B cell (primary cell): Measurements from ENCODE around the gene H3-3A. TPM values are rescaled to one million over a fixed set of nuclear protein-coding genes. Genes with fewer than 3 reads are reported as not detected.
A peak's percentile ranks its signal among the peaks of the same experiment; 100 is the strongest.

Experiments
- ATAC-seq: fragments of 200-7000 bp; cut with Tn5 transposase; one replicate; pipeline ENCODE4 v1.10.0; 2021; ENCODE audit warnings: low read depth, mild to moderate bottlenecking, moderate number of reproducible peaks, moderate library complexity
- CTCF ChIA-PET: fragments of 350-600 bp; sonication (Branson Sonifier 250); formaldehyde crosslinking; loops from one replicate; lab custom pipeline; 2021; ENCODE audit warnings: antibody characterized with exemption, inconsistent platforms; lab: Charles Lee
- POLR2A ChIA-PET: fragments of 350-600 bp; sonication (Branson Sonifier 250); formaldehyde crosslinking; loops from one replicate; lab custom pipeline; 2021; ENCODE audit warnings: antibody characterized with exemption; lab: Charles Lee
- DNase-seq: peaks from one replicate; pipeline ENCODE4 v3.0.0; 2013
- H2AFZ ChIP-seq: 2 replicates; pipeline ENCODE4 v1.6.1; 2012; ENCODE audit warnings: mild to moderate bottlenecking, low read depth, low read length; ENCODE audit not compliant: insufficient read depth, poor library complexity, severe bottlenecking
- H3K27ac ChIP-seq, 2 donors: 1 replicate in 1 of 2; 2 replicates in 1 of 2; pipeline ENCODE4 v1.5.1; 2012 to 2013; ENCODE audit warnings: low read length in 2 of 2, mild to moderate bottlenecking in 2 of 2, moderate library complexity in 1 of 2
- H3K27me3 ChIP-seq, 4 experiments: fragments of 200-600 bp in 1 of 4; sonication (generic) in 1 of 4; replicated peaks in 1 of 4; 1 replicate in 2 of 4; 2 replicates in 2 of 4; pipeline versions ENCODE4 v1.6.1 to v1.7.0; 2013 to 2016; ENCODE audit warnings: low read length in 3 of 4, mild to moderate bottlenecking in 2 of 4, mixed read lengths in 1 of 4, moderate library complexity in 1 of 4; ENCODE audit not compliant: insufficient read depth in 4 of 4, control insufficient read depth in 3 of 4; ENCODE audit errors: control extremely low read depth in 1 of 4
- H3K36me3 ChIP-seq, 2 experiments: replicated peaks in 1 of 2; 1 replicate in 1 of 2; 2 replicates in 1 of 2; pipeline versions ENCODE4 v1.6.1 to v1.7.1; 2013; ENCODE audit warnings: low read length in 1 of 2; ENCODE audit not compliant: insufficient read depth in 2 of 2, control insufficient read depth in 1 of 2; ENCODE audit errors: control extremely low read depth in 1 of 2, extremely low read depth in 1 of 2
- H3K4me1 ChIP-seq, 2 donors: fragments of 200-600 bp in 1 of 2; sonication (generic) in 1 of 2; 1 replicate in 1 of 2; 2 replicates in 1 of 2; pipeline versions ENCODE4 v1.5.1 to v1.6.1; 2013 to 2017; ENCODE audit warnings: low read length in 2 of 2; ENCODE audit not compliant: control insufficient read depth in 2 of 2, insufficient read depth in 2 of 2
- H3K4me2 ChIP-seq: replicated peaks from 2 replicates; pipeline ENCODE3; 2012; ENCODE audit warnings: mild to moderate bottlenecking, low read depth, low read length; ENCODE audit not compliant: poor library complexity, severe bottlenecking
- H3K4me3 ChIP-seq, 5 experiments: fragments of 200-600 bp in 1 of 5; sonication (generic) in 1 of 5; 1 replicate in 3 of 5; 2 replicates in 2 of 5; pipeline versions ENCODE4 v1.5.1 to v1.7.0; 2011 to 2016; ENCODE audit warnings: low read length in 4 of 5, mild to moderate bottlenecking in 4 of 5, low read depth in 2 of 5, control low read depth in 1 of 5, moderate library complexity in 1 of 5; ENCODE audit not compliant: insufficient read depth in 1 of 5; ENCODE audit errors: control extremely low read depth in 1 of 5, extremely low read depth in 1 of 5
- H3K79me2 ChIP-seq: fragments of 200-600 bp; sonication (generic); one replicate; pipeline ENCODE4 v1.6.0; 2016; ENCODE audit warnings: low read length; ENCODE audit not compliant: control insufficient read depth, insufficient read depth
- H3K9ac ChIP-seq: fragments of 200-600 bp; sonication (generic); 2 replicates; pipeline ENCODE4 v1.6.1; 2017; ENCODE audit warnings: mild to moderate bottlenecking, low read length, moderate library complexity
- H3K9me3 ChIP-seq, 3 donors: one replicate each; pipeline versions ENCODE4 v1.6.1 to v1.7.1; 2013; ENCODE audit warnings: low read length in 2 of 3; ENCODE audit not compliant: control insufficient read depth in 2 of 3, insufficient read depth in 1 of 3; ENCODE audit errors: control extremely low read depth in 1 of 3
- H4K20me1 ChIP-seq: 2 replicates; pipeline ENCODE4 v1.6.0; 2012; ENCODE audit warnings: mild to moderate bottlenecking, low read length; ENCODE audit not compliant: insufficient read depth, control insufficient read depth, poor library complexity, severe bottlenecking
- H3K27ac Mint-ChIP-seq: one replicate; pipeline ENCODE4 v1.8.0; 2021; ENCODE audit warnings: mixed read lengths
- H3K27me3 Mint-ChIP-seq: one replicate; pipeline ENCODE4 v1.8.0; 2021; ENCODE audit warnings: mixed read lengths
- H3K4me1 Mint-ChIP-seq: one replicate; pipeline ENCODE4 v1.8.0; 2021; ENCODE audit warnings: mixed read lengths
- H3K4me3 Mint-ChIP-seq: one replicate; pipeline ENCODE4 v1.8.0; 2021; ENCODE audit warnings: mixed read lengths
- H3K9me3 Mint-ChIP-seq: one replicate; pipeline ENCODE4 v1.8.0; 2022; ENCODE audit warnings: mixed read lengths; ENCODE audit not compliant: insufficient read depth
- CTCF ChIP-seq: fragments of 200-600 bp; IDR thresholded peaks from one replicate; pipeline ENCODE4 v1.8.0; 2022; ENCODE audit warnings: antibody characterized with exemption, mild to moderate bottlenecking
- EZH2 ChIP-seq: IDR thresholded peaks from 2 replicates; pipeline ENCODE4 v1.6.1; 2012; ENCODE audit warnings: borderline replicate concordance, low read depth, mild to moderate bottlenecking, moderate library complexity, low read length; ENCODE audit not compliant: insufficient read depth, poor library complexity, severe bottlenecking
- WGBS: methylation state at CpG from one replicate; pipeline ENCODE4 v1.1.5; 2013; ENCODE audit warnings: missing lambda C conversion rate; ENCODE audit not compliant: insufficient coverage; 5-methylcytosine and 5-hydroxymethylcytosine counted together
- intact Hi-C: fragments of 100-400 bp; cut with micrococcal nuclease; formaldehyde crosslinking; loops from one replicate; pipeline ENCODE4 v1.10.0; 2022
- polyA plus RNA-seq: library from polyadenylated mRNA; depleted of rRNA; stranded (reverse); fragments of >200 nt; gene quantifications from 2 replicates; pipeline ENCODE4 v1.2.3, GENCODE V29; 2012
- total RNA-seq, 2 donors: library from RNA; stranded (reverse); fragments of 120-200 nt in 1 of 2; gene quantifications; 1 replicate in 1 of 2; 2 replicates in 1 of 2; pipeline versions ENCODE4 v1.2.3 to v1.2.4, GENCODE V29; 2013 to 2022

Gene H3-3A
- total and polyA plus RNA-seq, 2 donors (not counting 1 experiment from before 2014, with no cell fraction given), result 349 to 561 TPM

DNA sequence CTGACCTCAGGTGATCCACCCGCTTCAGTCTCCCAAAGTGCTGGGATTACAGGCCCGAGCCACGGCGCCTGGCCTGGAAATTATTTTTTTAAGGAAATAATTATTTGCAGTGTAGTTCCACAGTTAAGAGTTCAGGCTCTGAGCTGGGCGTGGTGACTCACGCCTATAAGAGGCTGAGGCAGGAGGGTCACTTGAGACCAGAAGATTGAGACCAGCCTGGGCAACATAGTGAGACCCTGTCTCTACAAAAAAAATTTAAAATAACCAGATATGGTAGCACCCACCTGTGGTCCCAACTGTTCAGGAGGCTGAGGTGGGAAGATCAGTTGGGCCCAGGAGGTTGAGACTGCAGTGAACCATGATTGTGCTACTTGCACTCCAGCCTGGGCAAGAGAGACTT is 13.9 kb downstream of the H3-3A start:
- Histone ChIP-seq H3K27ac (peak overlapping the region in 1 of 2 donors; percentile 23), H4K20me1 (peaks cover 17% of the 10 kb centered on the region), H3K27me3 (no peaks in the 10 kb centered on the region), H3K9ac (no peak overlapping the region), H3K4me2 (no peak overlapping the region), H2AFZ (no peak overlapping the region), H3K4me3 (no peak overlapping the region), H3K79me2 (peaks cover 5% of the 10 kb centered on the region), H3K36me3 (peaks cover 7 to 28% of the 10 kb centered on the region in 2 experiments), H3K9me3 (no peaks in the 10 kb centered on the region), H3K4me1 (no peaks in the 10 kb centered on the region)
- CTCF ChIA-PET, result interaction anchor here (1.3 to 5.4 kb wide), 3 partner anchors 11 to 89 kb away, joined by 3 to 33 read pairs (median 17); no protein-coding TSS in a partner anchor
- POLR2A ChIA-PET, result no interaction called here
- ATAC-seq, result no peak
- TF ChIP-seq EZH2 (no peak), CTCF (no peak)
- Mint-ChIP-seq H3K27ac (peak overlapping the region; percentile 41), H3K9me3 (no peaks in the 10 kb centered on the region), H3K4me3 (no peak overlapping the region), H3K27me3 (no peaks in the 10 kb centered on the region), H3K4me1 (peaks cover 4% of the 10 kb centered on the region)
- 95% methylated on average over 6 of the region's 6 CpGs for WGBS
- DNase-seq, result no peak
- intact Hi-C loops, result no loop called here

DNA sequence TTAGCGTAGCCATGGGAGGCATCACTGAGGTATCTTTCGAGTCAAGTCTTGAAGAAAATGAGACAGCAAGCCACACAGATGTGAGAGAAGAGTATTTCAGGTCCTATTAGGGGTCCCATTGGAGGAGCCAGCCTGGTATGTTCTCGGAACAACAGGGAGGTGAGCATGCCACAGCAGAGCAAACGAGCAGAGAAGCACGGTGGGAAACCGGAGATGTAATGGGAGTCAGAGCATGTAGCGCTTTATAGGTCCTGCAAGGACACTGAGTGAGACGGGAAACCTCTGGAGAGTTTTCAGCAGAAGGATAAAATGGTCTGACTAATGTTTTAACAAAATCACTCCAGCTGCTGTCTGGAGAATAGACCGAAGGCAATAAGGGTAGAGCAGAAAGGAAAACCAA is 15.9 kb downstream of the H3-3A start:
- no peak overlapping the region for H3K4me3 Mint-ChIP-seq
- ChIA-PET CTCF (interaction anchor here (1.8 to 4.6 kb wide), 3 partner anchors 11 to 46 kb away, joined by 6 to 24 read pairs (median 17); no protein-coding TSS in a partner anchor), POLR2A (no interaction called here)
- Histone ChIP-seq H3K4me1 (peaks cover 6 to 7% of the 10 kb centered on the region in 2 donors), H3K9ac (no peak overlapping the region), H3K36me3 (peaks cover under 1 to 11% of the 10 kb centered on the region in 2 experiments), H3K4me3 (no peak overlapping the region), H3K9me3 (no peaks in the 10 kb centered on the region), H3K79me2 (peaks cover 5% of the 10 kb centered on the region), H3K27ac (no peak overlapping the region), H3K27me3 (no peaks in the 10 kb centered on the region), H4K20me1 (no peaks in the 10 kb centered on the region), H2AFZ (no peak overlapping the region), H3K4me2 (no peak overlapping the region)
- no peak for DNase-seq
- no peak overlapping the region for H3K27ac Mint-ChIP-seq
- TF ChIP-seq CTCF (no peak), EZH2 (no peak)
- H3K4me1 Mint-ChIP-seq, result peaks cover 7% of the 10 kb centered on the region
- H3K9me3 Mint-ChIP-seq, result no peaks in the 10 kb centered on the region
- no peak for ATAC-seq
- H3K27me3 Mint-ChIP-seq, result no peaks in the 10 kb centered on the region
- 97% methylated on average over 6 of the region's 9 CpGs for WGBS
- intact Hi-C loops, result no loop called here
